Kidney (tissue), 14 donors: ENCODE measurements around the gene MAD1L1. TPM values are rescaled to one million over a fixed set of nuclear protein-coding genes. Genes with fewer than 3 reads are reported as not detected.

Source experiments
- DNase-seq, 5 donors: peaks; one replicate each; pipeline ENCODE4 v3.0.0-alpha.2; 2013 to 2020
- FAIRE-seq: peaks from 2 replicates; lab custom pipeline; 2012; peaks lifted over from hg19 to GRCh38; lab: Jason Lieb, UNC
- H3K27ac ChIP-seq, 2 donors: one replicate each; pipeline ENCODE4 v1.7.0; 2013; ENCODE audit warnings: low read depth in 2 of 2, low read length in 2 of 2, inconsistent platforms in 1 of 2
- H3K27me3 ChIP-seq: one replicate; pipeline ENCODE4 v1.7.1; 2013; ENCODE audit warnings: low read length, inconsistent platforms; ENCODE audit not compliant: control insufficient read depth, insufficient read depth
- H3K36me3 ChIP-seq, 3 donors: one replicate each; pipeline versions ENCODE4 v1.7.0 to v1.7.1; 2013; ENCODE audit warnings: low read length in 3 of 3, control low read depth in 1 of 3, inconsistent platforms in 1 of 3; ENCODE audit not compliant: insufficient read depth in 3 of 3, control insufficient read depth in 2 of 3
- H3K4me1 ChIP-seq, 3 donors: one replicate each; pipeline versions ENCODE4 v1.7.0 to v1.7.1; 2013; ENCODE audit warnings: low read length in 3 of 3, inconsistent platforms in 1 of 3, low read depth in 1 of 3; ENCODE audit not compliant: control insufficient read depth in 2 of 3, insufficient read depth in 2 of 3
- H3K4me3 ChIP-seq, 3 donors: one replicate each; pipeline versions ENCODE4 v1.7.0 to v1.8.1; 2013; ENCODE audit warnings: low read length in 3 of 3, control low read depth in 1 of 3, inconsistent platforms in 1 of 3
- H3K9ac ChIP-seq, 3 donors: one replicate each; pipeline versions ENCODE4 v1.7.0 to v1.7.1; 2013; ENCODE audit warnings: low read length in 3 of 3, control low read depth in 1 of 3, inconsistent platforms in 1 of 3
- H3K9me3 ChIP-seq, 3 donors: one replicate each; pipeline versions ENCODE4 v1.7.0 to v1.7.1; 2013; ENCODE audit warnings: low read length in 3 of 3, control low read depth in 1 of 3, inconsistent platforms in 1 of 3; ENCODE audit not compliant: control insufficient read depth in 2 of 3, insufficient read depth in 1 of 3
- intact Hi-C: fragments of 100-400 bp; cut with DNase I; formaldehyde crosslinking; loops from one replicate; pipeline ENCODE4 v1.11.1; 2022
- polyA plus RNA-seq: library from polyadenylated mRNA; stranded (reverse); fragments of 350-450 nt; fragmentation: Illumina TruSeq; extraction: RNeasy Lipid Tissue Mini Kit (QIAGEN cat#74804); gene quantifications from one replicate; pipeline ENCODE4 v1.2.3, GENCODE V29; 2014; ENCODE audit warnings: low read depth, low replicate concordance; ENCODE audit not compliant: insufficient read depth
- total RNA-seq: library from RNA; stranded (reverse); fragmentation: NEBNext Ultra II Directional; extraction: Animal tissue kit (Norgen Biotek cat#: 25700); gene quantifications from one replicate; pipeline ENCODE4 v1.2.1, GENCODE V29; 2021
- TF ChIP-seq, protein P1 (sequence below): IDR thresholded peaks from 3 replicates; pipeline ENCODE4 v1.5.1; 2012; ENCODE audit warnings: mild to moderate bottlenecking, moderate library complexity, borderline replicate concordance; ENCODE audit not compliant: insufficient read depth; ENCODE audit errors: extremely low read depth
- donor health status: control.
- donor health status: control.
- donor health status: control.
- donor health status: control.
- donor health status: control.
- donor health status: DM: yes; HTN: yes; CAD: no.
- donor health status: Normal renal cell carcinoma (clear cell type).

Gene MAD1L1
- total and polyA plus RNA-seq, 2 donors from 2014 or later = 33.2 to 45.2 TPM

DNA sequence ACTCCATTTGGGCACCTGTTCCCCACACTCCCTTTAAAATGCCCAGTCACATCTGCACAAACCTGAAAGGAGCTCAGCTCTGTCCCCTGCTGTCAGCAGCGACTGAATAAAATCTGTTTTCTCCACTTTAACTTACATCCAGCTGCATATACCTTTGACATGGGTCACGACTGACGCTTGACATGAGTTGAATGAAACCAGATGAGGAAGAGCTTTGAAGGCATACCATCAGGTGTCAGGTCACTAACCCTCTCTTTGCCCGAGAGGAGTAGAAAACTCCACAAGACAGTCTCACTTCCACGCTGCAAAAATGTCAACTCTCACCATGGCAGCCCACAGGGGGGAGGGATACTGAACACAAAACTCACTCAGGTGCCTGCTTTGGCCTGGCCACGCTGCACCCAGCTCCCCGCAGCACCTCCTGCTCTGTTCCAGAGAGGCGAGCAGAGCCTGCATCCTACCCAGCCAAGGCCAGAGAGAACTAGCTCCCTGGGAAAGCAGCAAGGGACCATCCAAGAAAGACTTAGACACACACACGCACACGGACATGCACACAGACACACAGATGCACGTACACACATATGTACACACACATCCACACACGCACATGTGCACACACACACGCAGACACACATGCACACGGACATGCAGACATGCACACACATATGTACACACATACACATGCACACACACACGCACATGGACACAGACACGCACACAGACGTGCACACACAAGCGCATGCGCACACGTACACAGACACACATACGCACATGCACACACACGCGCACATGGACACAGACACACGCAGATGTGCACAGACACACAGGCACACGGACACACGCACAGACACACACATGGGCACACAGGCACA, 191.0 kb downstream of the MAD1L1 start:
- H3K36me3 ChIP-seq = peaks cover 0 to 3% (median 2%) of the 10 kb centered on the region in 3 donors
- H3K27ac ChIP-seq = no peak overlapping the region
- FAIRE-seq = no peak
- peak in 2 of 5 donors; percentile 19 to 38 for DNase-seq
- H3K27me3 ChIP-seq = no peaks in the 10 kb centered on the region
- H3K4me1 ChIP-seq = peaks cover 0 to 4% (median 3%) of the 10 kb centered on the region in 3 donors
- H3K9me3 ChIP-seq = peaks cover 0 to 1% (median 0%) of the 10 kb centered on the region in 3 donors
- no peak overlapping the region for H3K9ac ChIP-seq
- intact Hi-C loops = no loop called here
- H3K4me3 ChIP-seq = peak overlapping the region in 1 of 3 donors; percentile 32
- TF ChIP-seq, protein P1, sequence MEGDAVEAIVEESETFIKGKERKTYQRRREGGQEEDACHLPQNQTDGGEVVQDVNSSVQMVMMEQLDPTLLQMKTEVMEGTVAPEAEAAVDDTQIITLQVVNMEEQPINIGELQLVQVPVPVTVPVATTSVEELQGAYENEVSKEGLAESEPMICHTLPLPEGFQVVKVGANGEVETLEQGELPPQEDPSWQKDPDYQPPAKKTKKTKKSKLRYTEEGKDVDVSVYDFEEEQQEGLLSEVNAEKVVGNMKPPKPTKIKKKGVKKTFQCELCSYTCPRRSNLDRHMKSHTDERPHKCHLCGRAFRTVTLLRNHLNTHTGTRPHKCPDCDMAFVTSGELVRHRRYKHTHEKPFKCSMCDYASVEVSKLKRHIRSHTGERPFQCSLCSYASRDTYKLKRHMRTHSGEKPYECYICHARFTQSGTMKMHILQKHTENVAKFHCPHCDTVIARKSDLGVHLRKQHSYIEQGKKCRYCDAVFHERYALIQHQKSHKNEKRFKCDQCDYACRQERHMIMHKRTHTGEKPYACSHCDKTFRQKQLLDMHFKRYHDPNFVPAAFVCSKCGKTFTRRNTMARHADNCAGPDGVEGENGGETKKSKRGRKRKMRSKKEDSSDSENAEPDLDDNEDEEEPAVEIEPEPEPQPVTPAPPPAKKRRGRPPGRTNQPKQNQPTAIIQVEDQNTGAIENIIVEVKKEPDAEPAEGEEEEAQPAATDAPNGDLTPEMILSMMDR = no peak

DNA sequence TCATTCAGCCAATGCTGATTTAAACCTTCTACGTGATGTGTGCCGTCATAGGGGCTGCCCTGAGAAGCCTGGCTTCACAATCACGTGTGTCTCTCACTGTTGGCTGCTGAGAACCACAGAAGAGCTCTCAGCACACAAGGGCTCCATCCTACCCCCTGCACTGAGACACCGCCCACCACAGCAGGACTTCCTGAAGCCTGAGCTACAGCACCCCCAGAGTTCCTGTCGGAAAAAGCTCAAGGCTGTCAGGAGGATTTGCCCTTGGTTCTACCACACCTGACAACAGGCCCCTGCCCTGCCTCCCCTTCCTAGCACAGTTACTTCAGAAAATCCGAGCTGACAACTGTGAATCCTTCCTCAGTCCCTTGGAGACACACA, 191.9 kb downstream of the MAD1L1 start:
- TF ChIP-seq, protein P1 = no peak
- DNase-seq (peak in 2 of 5 donors; percentile 36 to 54), FAIRE-seq (no peak)
- H3K9me3 ChIP-seq = peaks cover 0 to 1% (median 0%) of the 10 kb centered on the region in 3 donors
- no peak overlapping the region for H3K27ac ChIP-seq
- no peak overlapping the region for H3K4me3 ChIP-seq
- peaks cover 0 to 4% (median 3%) of the 10 kb centered on the region in 3 donors for H3K4me1 ChIP-seq
- intact Hi-C loops = no loop called here
- H3K27me3 ChIP-seq = no peaks in the 10 kb centered on the region
- H3K36me3 ChIP-seq = peaks cover 0 to 3% (median 2%) of the 10 kb centered on the region in 3 donors
- H3K9ac ChIP-seq = no peak overlapping the region

DNA sequence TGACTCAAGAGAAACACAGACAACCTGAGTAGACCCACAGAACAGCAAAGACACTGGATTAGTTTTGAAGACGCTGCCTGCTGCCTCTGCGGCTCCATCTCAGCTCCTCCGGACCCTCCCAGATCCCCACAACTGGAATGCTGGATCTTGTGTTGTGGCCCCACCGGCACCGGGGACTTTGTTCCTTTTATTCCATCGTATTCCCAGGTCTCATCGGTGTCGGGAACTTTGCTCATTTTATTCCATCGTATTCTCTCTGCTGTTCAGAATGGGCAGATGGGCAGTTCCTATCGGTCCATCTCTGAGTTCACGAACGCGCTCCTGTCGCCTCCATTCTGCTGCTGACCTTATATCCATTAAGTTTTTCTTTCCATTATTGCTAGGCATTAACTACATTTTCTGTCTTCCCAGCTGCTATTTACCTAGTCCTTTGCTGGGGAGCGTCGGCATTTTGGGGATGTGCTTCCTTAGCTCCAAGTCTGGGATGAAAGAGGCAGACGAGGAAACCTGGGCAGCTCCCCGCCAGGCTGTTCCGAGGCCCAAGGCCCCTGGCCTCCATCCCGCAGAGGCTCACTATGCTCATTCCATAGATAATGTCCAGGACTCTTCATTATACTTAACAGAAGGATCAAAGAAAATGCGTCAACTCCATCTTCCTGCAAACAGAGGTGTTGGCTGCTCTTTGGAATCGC, 192.4 kb downstream of the MAD1L1 start:
- H3K27me3 ChIP-seq = no peaks in the 10 kb centered on the region
- TF ChIP-seq, protein P1 = no peak

More for the DNA sequence above, 192.4 kb downstream of the MAD1L1 start:
- peak in 2 of 5 donors; percentile 11 to 51 for DNase-seq
- Histone ChIP-seq H3K9me3 (peaks cover 0 to 1% (median 0%) of the 10 kb centered on the region in 3 donors), H3K9ac (no peak overlapping the region), H3K4me1 (peaks cover 0 to 4% (median 3%) of the 10 kb centered on the region in 3 donors), H3K27ac (no peak overlapping the region), H3K4me3 (no peak overlapping the region), H3K36me3 (peaks cover 0 to 3% (median 2%) of the 10 kb centered on the region in 3 donors)
- intact Hi-C loops = no loop called here
- no peak for FAIRE-seq
